Progenitor cell of endocrine pancreas (in vitro differentiated cells): ENCODE measurements around the gene ARHGAP6. TPM values are rescaled to one million over a fixed set of nuclear protein-coding genes. Genes with fewer than 3 reads are reported as not detected.

ENCODE experiments used
- DNase-seq: peaks from one replicate; pipeline ENCODE4 v3.0.0; 2021; ENCODE audit warnings: low spot score; ENCODE audit not compliant: unreplicated experiment
- H3K27ac Mint-ChIP-seq: 2 replicates; pipeline ENCODE4 v1.8.0; 2021; ENCODE audit warnings: mild to moderate bottlenecking, moderate library complexity, mixed read lengths
- H3K27me3 Mint-ChIP-seq: 2 replicates; pipeline ENCODE4 v1.8.0; 2021; ENCODE audit warnings: mixed read lengths
- H3K36me3 Mint-ChIP-seq: 2 replicates; pipeline ENCODE4 v1.8.0; 2022; ENCODE audit warnings: mixed read lengths; ENCODE audit not compliant: insufficient read depth
- H3K4me1 Mint-ChIP-seq: 2 replicates; pipeline ENCODE4 v1.8.0; 2021; ENCODE audit warnings: low read depth, mixed read lengths
- H3K4me3 Mint-ChIP-seq: 2 replicates; pipeline ENCODE4 v1.8.0; 2021; ENCODE audit warnings: low read depth, mild to moderate bottlenecking, moderate library complexity, mixed read lengths
- H3K9me3 Mint-ChIP-seq: 2 replicates; pipeline ENCODE4 v1.8.0; 2021; ENCODE audit warnings: low read depth, mixed read lengths
- total RNA-seq: library from RNA; stranded (reverse); gene quantifications from 2 replicates; pipeline ENCODE4 v1.2.1, GENCODE V29; 2021
- TF ChIP-seq, protein P1 (sequence below): fragments of 200-600 bp; sonication (generic); IDR thresholded peaks from one replicate; pipeline ENCODE4 v1.5.0; 2021; ENCODE audit warnings: antibody characterized with exemption, mild to moderate bottlenecking; ENCODE audit not compliant: unreplicated experiment

Gene ARHGAP6
- total RNA-seq, 1 donor from 2014 or later: 1.9 TPM

GRCh38 chrX:11215191-11215921 is 450.4 kb downstream of the ARHGAP6 start:
- H3K4me3 Mint-ChIP-seq: no peak overlapping the region
- H3K27me3 Mint-ChIP-seq: no peaks in the 10 kb centered on the region
- peaks cover 20% of the 10 kb centered on the region for H3K9me3 Mint-ChIP-seq
- no peaks in the 10 kb centered on the region for H3K4me1 Mint-ChIP-seq
- H3K36me3 Mint-ChIP-seq: no peaks in the 10 kb centered on the region
- TF ChIP-seq, protein P1, sequence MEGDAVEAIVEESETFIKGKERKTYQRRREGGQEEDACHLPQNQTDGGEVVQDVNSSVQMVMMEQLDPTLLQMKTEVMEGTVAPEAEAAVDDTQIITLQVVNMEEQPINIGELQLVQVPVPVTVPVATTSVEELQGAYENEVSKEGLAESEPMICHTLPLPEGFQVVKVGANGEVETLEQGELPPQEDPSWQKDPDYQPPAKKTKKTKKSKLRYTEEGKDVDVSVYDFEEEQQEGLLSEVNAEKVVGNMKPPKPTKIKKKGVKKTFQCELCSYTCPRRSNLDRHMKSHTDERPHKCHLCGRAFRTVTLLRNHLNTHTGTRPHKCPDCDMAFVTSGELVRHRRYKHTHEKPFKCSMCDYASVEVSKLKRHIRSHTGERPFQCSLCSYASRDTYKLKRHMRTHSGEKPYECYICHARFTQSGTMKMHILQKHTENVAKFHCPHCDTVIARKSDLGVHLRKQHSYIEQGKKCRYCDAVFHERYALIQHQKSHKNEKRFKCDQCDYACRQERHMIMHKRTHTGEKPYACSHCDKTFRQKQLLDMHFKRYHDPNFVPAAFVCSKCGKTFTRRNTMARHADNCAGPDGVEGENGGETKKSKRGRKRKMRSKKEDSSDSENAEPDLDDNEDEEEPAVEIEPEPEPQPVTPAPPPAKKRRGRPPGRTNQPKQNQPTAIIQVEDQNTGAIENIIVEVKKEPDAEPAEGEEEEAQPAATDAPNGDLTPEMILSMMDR: peak; percentile 17
- no peak overlapping the region for H3K27ac Mint-ChIP-seq
- DNase-seq: no peak

GRCh38 chrX:11214346-11215190 is 451.2 kb downstream of the ARHGAP6 start:
- Mint-ChIP-seq H3K4me3 (no peak overlapping the region), H3K27ac (no peak overlapping the region), H3K4me1 (no peaks in the 10 kb centered on the region), H3K36me3 (no peaks in the 10 kb centered on the region), H3K27me3 (no peaks in the 10 kb centered on the region), H3K9me3 (peaks cover 20% of the 10 kb centered on the region)
- DNase-seq: no peak
- TF ChIP-seq, protein P1: no peak

- H3K4me3 Mint-ChIP-seq: no peak overlapping the region
- no peak for DNase-seq
- H3K36me3 Mint-ChIP-seq: no peaks in the 10 kb centered on the region
- TF ChIP-seq, protein P1: no peak
- H3K27me3 Mint-ChIP-seq: no peaks in the 10 kb centered on the region
- no peak overlapping the region for H3K27ac Mint-ChIP-seq
- H3K4me1 Mint-ChIP-seq: peaks cover 3% of the 10 kb centered on the region
- H3K9me3 Mint-ChIP-seq: peaks cover 15% of the 10 kb centered on the region
Observed at GRCh38 chrX:11212741-11213140, 453.0 kb downstream of the ARHGAP6 start.

DNA sequence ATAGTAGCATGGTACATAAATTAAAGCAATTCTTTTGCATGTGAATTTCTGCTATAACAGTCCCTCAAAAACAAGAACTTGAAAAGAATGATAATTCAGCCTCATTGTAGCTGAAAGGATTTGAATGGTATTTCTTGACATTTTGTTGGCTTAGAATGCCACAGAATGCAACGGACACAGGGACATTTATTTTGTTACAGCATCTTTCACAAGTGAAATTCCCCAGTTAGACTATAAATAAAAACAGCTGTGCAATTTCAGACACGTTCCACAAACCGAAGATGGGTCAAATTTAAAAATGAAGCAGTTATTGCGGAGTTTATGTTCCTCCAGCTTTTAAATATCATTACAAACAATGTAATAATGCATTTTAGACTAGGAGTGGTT is 455.3 kb downstream of the ARHGAP6 start:
- H3K9me3 Mint-ChIP-seq: peaks cover 14% of the 10 kb centered on the region
- H3K27ac Mint-ChIP-seq: no peak overlapping the region
- no peak for DNase-seq
- TF ChIP-seq, protein P1: no peak
- H3K4me3 Mint-ChIP-seq: no peak overlapping the region
- peaks cover 3% of the 10 kb centered on the region for H3K4me1 Mint-ChIP-seq
- H3K36me3 Mint-ChIP-seq: no peaks in the 10 kb centered on the region
- no peaks in the 10 kb centered on the region for H3K27me3 Mint-ChIP-seq

DNA sequence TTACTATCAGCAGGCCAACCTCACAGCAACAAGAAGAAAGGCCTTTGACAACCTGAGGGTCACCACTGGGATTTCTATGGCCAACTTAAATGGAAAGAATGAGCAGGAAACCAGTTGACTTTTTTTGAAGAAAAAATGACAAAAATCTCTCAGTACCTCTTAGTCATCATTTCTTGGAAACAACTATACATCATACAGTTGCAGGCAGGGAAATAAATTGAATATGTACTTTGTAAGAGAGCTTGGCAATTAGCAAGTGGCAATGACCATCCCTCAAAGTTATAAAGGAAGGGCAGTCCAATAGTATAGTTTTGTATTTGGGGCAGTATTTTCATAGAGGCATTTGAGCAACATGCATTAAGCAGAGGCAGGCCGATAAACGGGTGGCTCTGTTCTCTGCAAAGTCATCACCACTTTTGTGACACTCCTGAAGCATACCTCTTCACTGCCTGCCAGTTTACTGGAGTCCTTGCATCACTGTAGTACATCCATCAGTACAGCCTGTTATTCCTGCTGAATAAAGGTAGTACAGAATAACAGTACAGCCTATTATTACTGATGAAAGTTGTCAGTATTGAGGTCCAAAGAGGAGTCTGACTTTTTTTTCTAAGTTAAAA is 455.8 kb downstream of the ARHGAP6 start:
- Mint-ChIP-seq H3K27me3 (no peaks in the 10 kb centered on the region), H3K4me1 (peaks cover 3% of the 10 kb centered on the region), H3K36me3 (no peaks in the 10 kb centered on the region), H3K4me3 (no peak overlapping the region), H3K27ac (no peak overlapping the region), H3K9me3 (peaks cover 19% of the 10 kb centered on the region)
- no peak for DNase-seq
- TF ChIP-seq, protein P1: no peak
